Measurements from ENCODE around the gene SPATA2L. TPM values are rescaled to one million over a fixed set of nuclear protein-coding genes. Genes with fewer than 3 reads are reported as not detected.

Gene SPATA2L
- total and polyA plus RNA-seq, 2 of the 8 experiments (the other 6 are each of a cell fraction or from before 2014, with no cell fraction given): 9.3 to 12.5 TPM

DNA sequence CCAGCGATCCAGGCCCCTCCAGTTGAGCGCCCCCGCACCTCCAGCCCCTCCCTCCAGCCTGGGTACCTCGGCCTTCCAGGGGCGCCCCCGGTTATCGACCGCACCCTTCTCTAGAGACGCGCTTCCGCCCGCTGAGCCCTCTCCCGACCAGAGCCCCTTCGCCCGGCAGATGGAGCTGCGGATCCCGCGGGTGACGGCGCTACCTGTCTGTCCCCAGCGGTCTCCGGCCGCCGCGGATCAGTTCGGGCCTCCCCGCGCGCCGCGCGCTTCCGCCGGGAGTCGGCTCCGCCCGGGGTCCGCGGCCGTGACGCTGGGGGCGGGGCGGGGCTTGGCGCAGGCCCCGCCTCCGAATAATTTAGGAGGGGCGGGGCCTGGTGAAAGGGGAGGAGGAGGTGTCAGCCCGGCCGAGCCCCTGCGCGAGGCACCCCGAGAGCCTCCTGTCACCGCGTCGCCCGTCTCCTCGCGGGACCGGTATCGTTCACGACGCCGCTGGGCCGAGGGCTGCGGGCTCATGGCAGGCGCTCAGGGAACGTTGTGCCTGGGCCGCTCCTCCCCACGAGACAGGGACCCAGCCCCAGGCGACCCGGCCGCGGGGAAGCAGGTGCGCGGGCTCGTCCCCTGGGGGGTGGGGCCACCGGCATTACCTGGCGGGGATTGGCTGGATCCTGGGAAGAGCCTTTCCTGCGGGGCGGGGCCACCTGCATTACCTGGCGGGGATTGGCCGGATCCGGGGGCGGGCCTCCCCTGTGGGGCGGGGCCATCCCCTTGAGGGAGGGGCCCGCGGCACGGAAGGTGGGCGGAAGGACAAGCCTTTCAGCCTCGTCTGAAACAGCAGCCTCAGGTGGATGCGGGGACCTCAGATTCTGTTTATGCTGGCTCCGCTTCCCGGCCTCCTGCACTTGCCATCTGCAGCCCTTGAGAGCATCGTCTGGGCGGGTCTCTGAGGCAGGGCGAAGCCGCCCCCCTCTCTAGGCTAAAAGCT is at the start of gene SPATA2L (continued):
- TF ChIP-seq NANOG (IDR thresholded peaks at IDR 0.05; ENCODE audit: insufficient read depth, low read depth, low read length, poor library complexity, severe bottlenecking): no peak
- TF ChIP-seq, protein P1, sequence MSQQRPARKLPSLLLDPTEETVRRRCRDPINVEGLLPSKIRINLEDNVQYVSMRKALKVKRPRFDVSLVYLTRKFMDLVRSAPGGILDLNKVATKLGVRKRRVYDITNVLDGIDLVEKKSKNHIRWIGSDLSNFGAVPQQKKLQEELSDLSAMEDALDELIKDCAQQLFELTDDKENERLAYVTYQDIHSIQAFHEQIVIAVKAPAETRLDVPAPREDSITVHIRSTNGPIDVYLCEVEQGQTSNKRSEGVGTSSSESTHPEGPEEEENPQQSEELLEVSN (IDR thresholded peaks at IDR 0.05): peak; percentile 43; the same call in 1 of the 2 replicates

Measured in H1 (cell line).